Natural killer cell treated with Interleukin-12 subunit alpha and Interleukin-12 subunit beta and Interleukin-15 and Interleukin-18, amount 100 ng/mL, for 72 hours (primary cell): ENCODE data around the gene DHRS7B. TPM values are rescaled to one million over a fixed set of nuclear protein-coding genes. Genes with fewer than 3 reads are reported as not detected.
A peak's percentile ranks its signal among the peaks of the same experiment; 100 is the strongest.

Experiments used
- ATAC-seq, 2 donors: fragments of 150-1000 bp; cut with Tn5 transposase in 1 of 2; sonication (Bioruptor Pico), chemical (Tn5 transposase) in 1 of 2; 2 replicates each; pipeline ENCODE4 v1.10.0; 2021
- DNase-seq: peaks from one replicate; pipeline ENCODE4 v3.0.0; 2022; ENCODE audit warnings: low spot score
- H3K27ac Mint-ChIP-seq, 2 donors: 1 replicate in 1 of 2; 2 replicates in 1 of 2; pipeline ENCODE4 v1.8.0; 2022; ENCODE audit warnings: mixed read lengths in 2 of 2, mild to moderate bottlenecking in 1 of 2, moderate library complexity in 1 of 2
- H3K27me3 Mint-ChIP-seq, 2 donors: 1 replicate in 1 of 2; 2 replicates in 1 of 2; pipeline ENCODE4 v1.8.0; 2022; ENCODE audit warnings: mixed read lengths in 2 of 2
- H3K36me3 Mint-ChIP-seq: one replicate; pipeline ENCODE4 v1.8.0; 2022; ENCODE audit warnings: mixed read lengths
- H3K4me1 Mint-ChIP-seq, 2 donors: 1 replicate in 1 of 2; 2 replicates in 1 of 2; pipeline ENCODE4 v1.8.0; 2022; ENCODE audit warnings: low read depth in 2 of 2, mixed read lengths in 2 of 2, mild to moderate bottlenecking in 1 of 2
- H3K4me3 Mint-ChIP-seq: one replicate; pipeline ENCODE4 v1.8.0; 2022; ENCODE audit warnings: mixed read lengths
- H3K9me3 Mint-ChIP-seq: 2 replicates; pipeline ENCODE4 v1.8.0; 2022; ENCODE audit warnings: mixed read lengths
- total RNA-seq, 2 donors: library from RNA; stranded (reverse); gene quantifications; one replicate each; pipeline ENCODE4 v1.2.3, GENCODE V29; 2022

DHRS7B gene
- total RNA-seq, 2 donors from 2014 or later: 22.2 to 23.8 TPM

DNA sequence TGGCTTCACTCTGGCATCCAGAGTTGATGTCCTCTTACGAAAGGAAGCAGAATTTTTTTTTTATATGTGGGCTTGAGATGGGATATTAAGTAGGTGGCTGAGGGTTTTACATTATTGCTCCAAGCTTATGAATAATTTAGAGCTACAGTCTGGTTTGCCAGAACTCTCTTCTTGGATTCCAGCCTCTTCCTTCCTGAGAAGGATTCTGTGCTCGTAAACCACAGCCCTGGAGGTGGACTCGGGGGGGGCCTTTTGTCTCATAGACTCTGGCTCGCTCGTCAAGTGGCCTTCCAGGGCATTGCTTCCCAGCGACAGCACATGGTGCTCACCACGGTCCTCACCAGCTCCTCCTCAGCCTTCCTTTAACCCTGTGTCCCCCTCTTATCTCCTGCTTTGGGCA, 44.0 kb downstream of the DHRS7B start:
- no peak overlapping the region for H3K27ac Mint-ChIP-seq
- H3K4me3 Mint-ChIP-seq: no peak overlapping the region
- DNase-seq (no peak), ATAC-seq (no peak)
- no peaks in the 10 kb centered on the region for H3K9me3 Mint-ChIP-seq
- H3K36me3 Mint-ChIP-seq: no peaks in the 10 kb centered on the region
- peaks cover 5 to 23% of the 10 kb centered on the region in 2 donors for H3K4me1 Mint-ChIP-seq
- no peaks in the 10 kb centered on the region for H3K27me3 Mint-ChIP-seq

DNA sequence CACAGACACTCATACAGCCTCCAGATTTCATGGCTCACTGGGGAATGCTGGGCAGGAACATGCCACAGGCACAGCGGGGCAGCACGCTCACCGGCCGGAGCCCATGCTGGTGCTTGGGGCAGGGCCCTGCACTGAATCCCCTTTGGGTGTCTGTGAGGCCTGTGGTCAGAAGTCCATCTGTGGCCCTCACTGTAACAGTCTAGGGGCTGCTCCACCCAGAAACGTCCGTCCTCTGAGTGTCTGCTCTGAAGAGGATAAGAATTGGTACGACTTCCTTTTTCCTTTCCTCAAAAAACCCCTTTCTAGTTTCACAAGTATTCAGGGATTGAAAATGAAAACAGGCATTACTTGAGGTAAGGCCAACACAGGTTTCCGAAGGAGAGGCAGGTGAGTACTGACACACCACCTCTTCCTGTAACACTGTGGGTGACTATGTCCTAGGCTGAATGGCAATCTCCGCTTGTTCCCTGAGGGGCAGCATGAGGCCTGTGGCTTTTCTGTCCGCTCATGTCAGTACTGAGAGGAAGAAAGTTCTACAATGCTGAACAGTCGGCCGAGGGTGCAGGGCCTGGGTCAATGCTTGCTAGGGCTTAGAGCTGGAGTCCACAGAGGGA, 44.7 kb downstream of the DHRS7B start:
- Mint-ChIP-seq H3K4me1 (peaks cover 5 to 23% of the 10 kb centered on the region in 2 donors), H3K27ac (no peak overlapping the region), H3K36me3 (no peaks in the 10 kb centered on the region), H3K9me3 (no peaks in the 10 kb centered on the region), H3K4me3 (no peak overlapping the region), H3K27me3 (no peaks in the 10 kb centered on the region)
- no peak for ATAC-seq
- DNase-seq: no peak

DNA sequence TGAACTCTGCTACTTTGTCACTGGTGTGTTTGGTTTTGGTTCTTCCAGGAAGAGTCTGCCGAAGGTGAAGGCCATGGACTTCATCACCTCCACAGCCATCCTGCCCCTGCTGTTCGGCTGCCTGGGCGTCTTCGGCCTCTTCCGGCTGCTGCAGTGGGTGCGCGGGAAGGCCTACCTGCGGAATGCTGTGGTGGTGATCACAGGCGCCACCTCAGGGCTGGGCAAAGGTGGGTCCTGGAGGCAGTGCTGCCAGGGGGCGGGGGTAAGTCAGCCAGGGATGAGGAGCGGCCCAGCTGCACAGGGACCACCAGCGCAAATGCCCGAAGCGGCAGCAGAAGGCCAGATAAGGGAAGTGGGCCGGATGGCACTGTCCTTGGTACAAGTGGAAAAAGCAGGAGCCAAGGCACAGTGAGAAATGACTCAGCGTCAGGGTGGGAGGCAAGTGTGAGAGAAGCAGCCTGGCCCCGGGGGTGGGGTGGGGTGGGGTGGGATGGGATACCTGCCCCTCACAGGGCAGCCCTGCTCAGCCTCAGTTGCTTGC, 45.3 kb downstream of the DHRS7B start:
- ATAC-seq: no peak
- Mint-ChIP-seq H3K27me3 (no peaks in the 10 kb centered on the region), H3K27ac (no peak overlapping the region), H3K4me1 (peaks cover 5 to 20% of the 10 kb centered on the region in 2 donors), H3K9me3 (no peaks in the 10 kb centered on the region), H3K4me3 (no peak overlapping the region), H3K36me3 (no peaks in the 10 kb centered on the region)
- no peak for DNase-seq

- Mint-ChIP-seq H3K36me3 (no peaks in the 10 kb centered on the region), H3K27me3 (no peaks in the 10 kb centered on the region), H3K4me1 (peaks cover 5 to 15% of the 10 kb centered on the region in 2 donors), H3K27ac (no peak overlapping the region), H3K9me3 (no peaks in the 10 kb centered on the region), H3K4me3 (no peak overlapping the region)
- ATAC-seq (no peak), DNase-seq (no peak)
Observed at GRCh38 chr17:21172846-21173245, 46.1 kb downstream of the DHRS7B start.

DNA sequence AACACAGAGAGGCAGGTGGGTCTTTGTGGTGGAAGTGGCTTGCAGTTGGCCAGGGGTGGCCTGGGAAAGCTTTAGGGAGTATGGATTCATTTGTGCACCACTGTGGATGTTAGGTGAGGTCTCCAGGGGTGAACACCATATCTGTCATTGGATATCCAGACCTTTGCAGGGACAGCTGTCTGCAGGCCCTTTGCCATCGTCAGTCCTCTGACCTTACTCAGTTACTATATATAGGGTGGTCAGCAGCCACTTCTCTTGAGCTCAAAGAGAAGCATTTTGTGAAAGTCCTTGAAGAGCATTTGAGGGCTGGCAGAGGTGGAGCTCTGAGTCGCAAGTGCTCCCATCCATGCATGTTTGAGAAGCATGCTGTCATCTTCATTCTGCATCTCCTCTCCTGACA, 46.8 kb downstream of the DHRS7B start:
- Mint-ChIP-seq H3K4me1 (peaks cover 5 to 15% of the 10 kb centered on the region in 2 donors), H3K36me3 (no peaks in the 10 kb centered on the region), H3K9me3 (no peaks in the 10 kb centered on the region), H3K4me3 (no peak overlapping the region), H3K27ac (no peak overlapping the region), H3K27me3 (no peaks in the 10 kb centered on the region)
- ATAC-seq: no peak
- DNase-seq: no peak

DNA sequence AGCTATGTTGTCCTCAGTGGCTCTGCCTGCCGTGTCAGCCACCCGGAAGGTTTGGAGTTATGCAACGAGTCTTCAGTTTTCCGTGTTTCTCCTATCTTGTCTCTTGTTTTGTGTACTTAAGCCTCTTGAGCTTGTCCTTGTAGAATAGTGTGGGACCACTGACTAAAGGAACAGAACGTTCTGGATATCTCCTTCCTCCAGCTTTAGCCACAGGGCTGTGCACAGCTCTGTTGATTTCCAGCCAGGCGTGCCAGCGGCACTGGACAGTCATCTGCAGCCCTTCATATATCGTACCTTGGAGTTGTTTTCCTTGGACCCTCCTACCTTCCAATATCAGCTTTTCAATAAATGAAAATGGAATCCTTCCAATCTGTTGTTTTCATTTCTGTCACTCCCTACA, 47.4 kb downstream of the DHRS7B start:
- no peaks in the 10 kb centered on the region for H3K36me3 Mint-ChIP-seq
- H3K9me3 Mint-ChIP-seq: no peaks in the 10 kb centered on the region
- no peaks in the 10 kb centered on the region for H3K27me3 Mint-ChIP-seq
- no peak overlapping the region for H3K27ac Mint-ChIP-seq
- H3K4me1 Mint-ChIP-seq: peaks cover 5 to 15% of the 10 kb centered on the region in 2 donors
- H3K4me3 Mint-ChIP-seq: no peak overlapping the region
- DNase-seq (no peak), ATAC-seq (no peak)

GRCh38 chr17:21174713-21175112, 47.9 kb downstream of the DHRS7B start:
- H3K4me3 Mint-ChIP-seq: no peak overlapping the region
- peaks cover 5 to 15% of the 10 kb centered on the region in 2 donors for H3K4me1 Mint-ChIP-seq
- no peaks in the 10 kb centered on the region for H3K36me3 Mint-ChIP-seq
- ATAC-seq: no peak
- H3K9me3 Mint-ChIP-seq: no peaks in the 10 kb centered on the region
- H3K27ac Mint-ChIP-seq: no peak overlapping the region
- DNase-seq: no peak
- no peaks in the 10 kb centered on the region for H3K27me3 Mint-ChIP-seq

GRCh38 chr17:21176773-21177395, 50.1 kb downstream of the DHRS7B start:
- no peak for DNase-seq
- H3K27me3 Mint-ChIP-seq: no peaks in the 10 kb centered on the region
- no peaks in the 10 kb centered on the region for H3K36me3 Mint-ChIP-seq
- H3K9me3 Mint-ChIP-seq: no peaks in the 10 kb centered on the region
- no peak overlapping the region for H3K4me3 Mint-ChIP-seq
- ATAC-seq: no peak
- peaks cover 0 to 2% of the 10 kb centered on the region in 2 donors for H3K4me1 Mint-ChIP-seq
- no peak overlapping the region for H3K27ac Mint-ChIP-seq

DNA sequence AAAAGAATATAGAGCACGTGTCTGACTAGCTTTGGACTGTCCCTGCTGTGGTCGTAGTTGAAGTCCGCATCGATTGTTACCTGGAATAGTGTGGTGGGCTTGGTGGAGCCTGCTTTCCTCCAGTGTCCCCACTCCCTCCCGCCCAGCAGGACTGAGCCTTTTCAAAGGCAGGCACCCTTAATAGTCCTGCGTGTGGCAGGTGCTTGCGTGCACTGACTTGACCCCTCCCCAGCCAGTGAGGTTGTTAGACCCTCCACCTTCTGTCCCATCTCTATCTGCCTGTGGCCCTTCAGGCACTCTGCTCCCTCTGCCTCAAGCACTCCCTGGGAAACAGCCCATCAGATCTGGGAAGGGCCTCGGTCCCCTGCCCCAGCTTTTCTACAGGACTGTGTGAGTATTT, 50.6 kb downstream of the DHRS7B start:
- Mint-ChIP-seq H3K4me3 (no peak overlapping the region), H3K27me3 (no peaks in the 10 kb centered on the region), H3K4me1 (no peaks in the 10 kb centered on the region), H3K36me3 (no peaks in the 10 kb centered on the region), H3K9me3 (no peaks in the 10 kb centered on the region), H3K27ac (no peak overlapping the region)
- ATAC-seq: no peak
- no peak for DNase-seq

GRCh38 chr17:21177854-21178600, 51.3 kb downstream of the DHRS7B start:
- no peaks in the 10 kb centered on the region for H3K36me3 Mint-ChIP-seq
- DNase-seq (no peak), ATAC-seq (peak; percentile 31 to 57)

DNA sequence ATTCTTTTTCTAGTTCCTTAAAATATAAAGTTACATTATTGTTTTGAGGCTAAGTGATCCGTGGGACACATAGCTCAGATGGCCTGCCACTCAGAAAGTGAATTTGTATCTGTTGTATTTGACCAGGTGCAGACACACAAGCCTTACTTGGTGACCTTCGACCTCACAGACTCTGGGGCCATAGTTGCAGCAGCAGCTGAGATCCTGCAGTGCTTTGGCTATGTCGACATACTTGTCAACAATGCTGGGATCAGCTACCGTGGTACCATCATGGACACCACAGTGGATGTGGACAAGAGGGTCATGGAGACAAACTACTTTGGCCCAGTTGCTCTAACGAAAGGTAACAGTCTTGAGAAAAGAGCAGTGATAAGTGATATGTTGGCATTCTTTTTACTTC, 56.7 kb downstream of the DHRS7B start:
- H3K9me3 Mint-ChIP-seq: no peaks in the 10 kb centered on the region
- no peaks in the 10 kb centered on the region for H3K4me1 Mint-ChIP-seq
- H3K27me3 Mint-ChIP-seq: no peaks in the 10 kb centered on the region
- no peak overlapping the region for H3K4me3 Mint-ChIP-seq
- peaks cover 5% of the 10 kb centered on the region for H3K36me3 Mint-ChIP-seq
- ATAC-seq (no peak), DNase-seq (no peak)
- no peak overlapping the region for H3K27ac Mint-ChIP-seq

More at GRCh38 chr17:21177854-21178600, 51.3 kb downstream of the DHRS7B start:
- Mint-ChIP-seq H3K4me1 (no peaks in the 10 kb centered on the region), H3K27ac (no peak overlapping the region), H3K27me3 (no peaks in the 10 kb centered on the region), H3K4me3 (no peak overlapping the region), H3K9me3 (no peaks in the 10 kb centered on the region)

DNA sequence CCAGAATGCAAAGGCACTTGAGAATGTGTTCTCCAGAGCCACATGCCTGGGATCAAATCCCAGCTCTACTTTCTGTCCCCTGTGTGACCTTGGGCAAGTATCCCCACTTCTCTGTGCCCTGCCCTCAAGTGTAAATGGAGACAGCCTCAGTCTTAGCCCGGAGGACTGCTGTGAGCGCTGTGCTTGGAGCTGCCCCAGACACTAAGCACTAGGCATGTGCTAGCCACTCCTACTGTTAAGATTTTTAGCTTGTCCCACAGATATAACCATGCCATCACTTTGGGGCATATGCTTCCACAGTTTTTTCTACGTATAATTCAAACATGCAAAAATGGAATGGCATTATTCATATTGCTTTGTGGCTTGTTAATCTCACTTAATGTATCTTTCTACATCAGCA, 57.8 kb downstream of the DHRS7B start:
- no peaks in the 10 kb centered on the region for H3K4me1 Mint-ChIP-seq
- ATAC-seq (no peak), DNase-seq (no peak)
- H3K9me3 Mint-ChIP-seq: no peaks in the 10 kb centered on the region
- no peak overlapping the region for H3K27ac Mint-ChIP-seq
- no peaks in the 10 kb centered on the region for H3K27me3 Mint-ChIP-seq
- no peak overlapping the region for H3K4me3 Mint-ChIP-seq
- peaks cover 5% of the 10 kb centered on the region for H3K36me3 Mint-ChIP-seq

- DNase-seq: no peak
- Mint-ChIP-seq H3K4me1 (no peaks in the 10 kb centered on the region), H3K9me3 (no peaks in the 10 kb centered on the region), H3K4me3 (no peak overlapping the region), H3K27ac (no peak overlapping the region), H3K27me3 (no peaks in the 10 kb centered on the region), H3K36me3 (peaks cover 5% of the 10 kb centered on the region)
- no peak for ATAC-seq
Observed at GRCh38 chr17:21185061-21185460, 58.3 kb downstream of the DHRS7B start.
